Activated CD4-positive, alpha-beta T cell treated with anti-CD3 and anti-CD28 coated beads, Interleukin-2, amount 50 U/mL, for 4 hours (primary cell): ENCODE measurements around the gene ERG.

Experiments used
- DNase-seq, 2 experiments: peaks; one replicate each; pipeline ENCODE4 v3.0.0-alpha.2; 2020

The ERG gene

DNA sequence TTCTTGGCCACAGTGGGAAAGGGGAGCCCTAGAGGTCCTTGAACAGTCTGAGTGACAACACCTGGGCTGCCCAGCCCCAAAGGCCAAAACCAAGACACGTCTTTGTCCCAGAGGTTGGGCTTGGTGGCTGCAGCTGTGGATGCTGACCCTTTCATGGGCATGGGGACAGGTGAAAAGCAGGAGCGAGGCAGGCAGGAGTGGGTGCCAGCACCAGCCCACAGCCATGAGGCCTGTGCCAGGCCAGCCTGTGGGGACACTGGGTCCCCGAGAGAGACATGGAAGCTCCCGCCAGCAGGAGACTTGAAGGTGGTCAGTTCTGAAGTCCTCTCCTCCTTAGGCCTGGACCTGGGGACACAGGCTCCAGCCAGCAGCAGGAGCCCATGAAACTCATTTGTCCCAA is 142.9 kb downstream of the ERG start:
- no peak for DNase-seq

DNA sequence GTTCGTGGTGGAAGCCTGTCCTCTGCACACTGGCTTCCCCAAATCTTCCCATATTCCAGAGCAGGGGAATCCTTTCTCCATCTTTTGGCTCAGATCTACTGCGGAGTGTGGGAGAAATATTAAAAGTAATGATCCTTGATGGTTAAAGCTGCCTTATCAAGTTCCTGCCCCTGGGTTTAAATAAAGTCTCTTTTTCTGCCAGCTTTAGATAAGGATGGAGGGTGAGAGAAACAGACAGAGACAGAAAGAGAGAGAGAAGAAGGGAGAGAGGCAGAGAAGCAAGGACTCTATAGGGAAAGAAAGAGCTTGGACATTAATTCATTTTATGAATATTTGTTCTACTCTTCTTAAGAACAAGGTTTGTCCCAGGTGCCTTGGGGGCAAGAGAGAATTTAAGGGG is 143.5 kb downstream of the ERG start:
- DNase-seq, result no peak

DNA sequence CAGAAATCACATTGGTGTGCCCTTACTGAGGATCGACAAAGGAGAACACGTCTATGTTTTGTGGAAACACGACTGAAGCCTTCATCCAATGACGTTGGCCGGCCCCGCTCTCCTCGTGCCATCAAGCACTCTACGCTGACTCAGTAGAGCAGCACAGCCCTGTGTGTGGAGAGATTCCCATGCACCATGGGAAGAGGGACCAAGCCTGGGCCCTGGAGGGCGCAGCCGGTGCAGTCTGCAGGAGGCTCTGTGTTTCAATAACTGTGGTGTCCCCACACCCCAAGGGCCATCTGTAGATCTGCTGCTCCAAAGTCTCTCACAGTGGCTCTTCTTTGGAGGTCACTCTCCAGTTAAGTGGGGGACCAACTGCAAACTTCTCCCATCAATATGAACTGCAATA is 144.0 kb downstream of the ERG start:
- DNase-seq, result no peak

DNA sequence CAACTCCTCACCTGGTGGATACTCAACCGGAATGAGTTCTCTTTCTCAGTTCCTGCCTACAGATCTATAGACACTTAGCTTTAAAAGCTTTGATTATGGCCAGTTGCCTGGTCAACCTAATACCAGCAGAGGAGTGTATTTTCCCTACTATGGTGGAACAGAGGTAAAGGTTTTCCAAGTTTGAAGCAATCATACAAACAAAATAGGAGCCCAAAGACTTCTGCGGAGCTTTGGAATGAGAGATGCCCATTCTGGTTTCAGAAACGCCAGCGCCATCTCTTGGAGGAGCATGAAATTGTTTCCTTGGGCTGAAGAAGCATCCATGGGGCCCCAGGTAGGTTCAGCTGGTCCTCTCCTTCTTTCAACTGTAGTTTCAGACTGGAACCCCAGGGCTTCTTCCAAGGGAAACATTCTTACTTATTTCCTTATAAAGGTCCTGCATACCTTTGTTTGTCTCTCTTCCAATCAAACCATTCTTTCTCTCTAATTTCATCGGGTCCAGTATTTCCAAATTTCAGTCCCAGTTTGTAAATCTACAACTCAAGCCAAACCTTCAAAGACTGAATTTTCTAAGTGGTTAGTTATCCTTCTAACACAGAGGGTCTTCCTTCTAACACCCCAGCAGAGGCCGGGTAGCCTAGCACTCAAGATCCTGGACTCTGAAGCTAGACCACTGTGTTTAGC is 145.6 kb downstream of the ERG start:
- DNase-seq, result peak; percentile 46 to 48

DNA sequence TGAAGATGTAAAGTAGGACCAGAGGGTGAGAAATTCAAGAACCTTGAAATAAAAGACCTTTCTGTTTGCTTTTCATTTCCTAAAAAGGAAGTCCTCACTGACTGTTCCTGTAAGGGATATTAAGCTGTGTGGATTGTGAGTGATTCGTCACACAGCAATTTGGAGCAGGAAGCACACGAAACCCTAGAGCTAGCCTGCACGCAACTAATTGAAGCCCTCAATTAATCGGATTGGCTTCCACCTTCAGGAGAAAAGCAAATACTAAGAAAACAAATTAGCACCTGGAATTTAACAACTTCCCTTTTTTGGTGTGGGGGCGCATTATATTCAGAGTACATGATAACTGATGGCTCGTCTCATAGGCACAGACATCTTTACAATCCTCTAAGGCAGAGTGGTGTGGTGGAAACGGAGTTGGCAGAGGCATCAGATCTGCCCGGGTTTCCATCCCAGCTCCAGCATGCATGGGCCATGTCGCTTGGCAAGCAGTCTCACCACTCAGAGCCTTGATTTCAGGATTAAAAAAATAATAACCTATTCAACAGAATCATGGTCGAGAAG is 146.2 kb downstream of the ERG start:
- DNase-seq, result no peak

DNA sequence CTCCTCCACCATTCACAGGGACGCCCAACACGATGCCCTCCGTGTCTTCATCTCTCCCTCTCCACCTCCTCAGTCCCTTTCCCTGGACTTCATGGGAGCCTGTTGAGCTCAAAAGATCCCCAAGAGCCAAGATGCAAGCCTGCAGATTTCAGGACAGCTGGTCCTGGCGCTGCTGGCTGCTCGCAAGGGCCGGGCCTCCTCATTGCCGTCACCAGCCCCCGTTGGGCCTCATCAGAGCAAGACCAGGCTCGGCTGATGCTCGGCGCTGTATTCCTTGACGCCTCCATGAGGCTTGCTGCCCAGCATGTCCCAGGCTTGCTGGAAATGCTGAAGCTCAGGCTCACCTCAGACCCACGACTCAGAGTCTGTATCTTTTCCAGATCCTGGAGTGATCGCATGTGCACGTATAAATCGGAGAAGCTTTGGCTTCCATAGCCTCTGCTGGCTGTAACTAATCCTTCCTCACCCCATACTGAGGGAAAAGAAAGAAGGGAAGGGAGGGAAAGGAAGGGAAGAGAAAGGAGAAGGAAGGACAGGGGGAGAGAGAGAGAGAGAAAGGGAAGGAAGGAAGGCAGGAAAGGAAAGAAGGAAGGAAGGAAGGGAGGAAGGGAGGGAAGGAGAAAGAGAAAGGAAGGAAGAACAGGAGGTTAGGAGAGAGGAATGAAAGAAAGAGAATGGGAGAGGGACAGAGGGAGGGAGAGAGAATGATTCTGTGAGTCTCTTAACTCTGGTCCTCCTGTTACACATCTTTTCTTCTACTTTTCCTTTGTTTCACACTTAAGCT is 146.9 kb downstream of the ERG start:
- DNase-seq, result no peak

DNA sequence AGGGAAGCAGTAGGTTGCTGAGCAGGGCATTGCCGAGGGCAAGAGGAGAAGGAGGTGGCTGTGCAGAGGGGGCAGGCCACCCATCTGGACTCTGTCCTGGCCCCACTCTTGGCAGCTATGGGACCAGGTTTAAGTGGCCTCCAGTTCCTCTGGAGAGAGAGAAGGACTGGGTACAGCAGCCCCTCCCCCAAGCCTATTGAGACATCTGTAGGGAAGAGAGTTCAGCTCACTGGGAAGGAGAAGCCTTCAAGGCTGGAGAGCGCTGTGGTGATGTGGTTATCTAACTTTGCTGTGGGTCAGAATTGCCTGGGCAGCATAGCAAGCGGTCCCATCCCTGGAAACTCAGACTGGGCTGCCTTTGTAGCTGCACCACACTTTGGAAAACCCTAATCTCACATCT is 147.6 kb downstream of the ERG start:
- no peak for DNase-seq

DNA sequence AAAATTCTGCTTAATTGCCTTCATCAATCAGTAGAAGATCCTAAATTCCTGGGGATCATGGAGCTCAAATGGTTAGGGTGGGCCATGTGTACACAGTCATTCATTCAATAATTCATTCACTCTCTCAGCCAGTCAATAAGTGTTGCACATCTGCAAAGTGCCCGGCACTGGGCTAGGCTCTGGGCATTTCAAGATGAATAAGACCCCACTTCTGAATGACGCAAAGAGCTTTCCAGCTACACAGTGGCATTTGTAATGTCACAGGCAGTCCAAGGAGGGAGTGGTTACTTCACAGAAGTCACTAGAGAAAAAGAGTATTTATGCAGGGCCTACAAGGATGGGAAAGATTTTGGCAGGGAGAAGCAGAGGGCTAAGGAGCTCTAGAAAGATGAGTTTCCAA is 148.3 kb downstream of the ERG start:
- DNase-seq, result no peak

DNA sequence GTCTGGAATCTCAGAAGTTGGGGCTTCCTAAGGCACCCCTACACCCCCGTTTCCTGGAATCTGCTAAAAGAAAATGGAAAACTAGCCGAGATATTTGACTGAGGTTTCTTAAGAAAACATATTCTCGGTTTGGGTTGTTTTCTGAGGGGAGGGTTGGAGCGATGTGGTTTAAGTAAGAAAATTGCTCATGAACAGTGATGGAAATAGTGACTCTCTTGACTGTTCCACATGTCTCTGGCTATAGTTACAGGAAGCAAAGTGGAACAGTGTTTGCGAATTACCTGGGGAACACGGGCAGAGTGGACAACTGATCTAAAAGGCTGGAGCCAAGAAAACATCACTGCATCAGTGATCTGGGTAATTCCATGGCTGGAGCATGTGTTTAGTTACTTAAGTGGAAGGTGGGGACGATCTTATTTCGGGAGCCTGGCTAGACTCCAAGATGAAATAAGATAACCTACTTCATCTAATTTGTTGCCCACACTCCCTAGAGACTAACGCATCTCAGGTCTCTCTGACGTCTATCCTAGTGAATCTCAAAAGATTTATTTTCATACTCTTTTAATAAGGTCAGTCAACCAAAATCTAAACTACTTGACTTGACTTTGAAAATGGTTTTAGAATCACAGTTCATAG is 149.0 kb downstream of the ERG start:
- peak in 1 of 2 experiments; percentile 11 for DNase-seq

DNA sequence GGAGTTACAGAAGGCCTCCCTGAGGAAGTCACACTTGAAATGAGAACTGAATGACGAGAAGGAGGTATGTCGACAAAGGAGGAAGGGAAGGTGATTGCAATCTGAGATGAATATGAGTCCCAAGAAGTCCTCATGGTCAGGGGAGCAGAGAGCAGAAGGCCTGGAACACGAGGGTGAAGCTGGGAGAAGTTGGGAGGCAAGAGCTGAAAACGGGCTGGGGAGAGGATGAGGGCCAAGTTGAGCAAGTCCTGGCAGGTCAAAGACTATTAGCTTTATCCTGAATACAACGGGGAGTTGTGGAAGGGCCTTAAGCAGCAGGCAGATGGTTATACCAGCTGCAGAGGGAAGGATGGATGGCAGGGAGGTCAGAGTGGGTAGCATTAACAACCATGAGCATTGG is 152.0 kb downstream of the ERG start:
- DNase-seq, result no peak

DNA sequence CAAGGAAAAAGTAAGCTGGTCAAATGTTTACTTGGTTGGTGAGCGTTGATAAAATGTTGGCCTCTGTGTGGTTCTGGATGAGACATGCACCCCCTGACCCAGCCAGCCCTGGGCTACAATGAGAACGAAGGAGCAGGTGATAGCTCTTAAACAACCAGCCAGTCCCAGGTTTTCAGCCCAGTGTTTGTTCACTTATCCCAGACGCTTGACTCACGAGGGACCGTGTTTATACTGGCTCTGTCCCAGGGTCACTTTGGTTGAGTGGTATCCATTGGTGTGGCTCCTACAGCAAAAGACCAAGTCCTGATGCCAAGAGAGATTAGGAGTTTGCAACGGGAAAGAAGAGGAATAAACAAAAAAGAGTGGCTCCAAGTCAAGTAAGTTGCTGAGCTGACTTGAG is 154.6 kb downstream of the ERG start:
- DNase-seq, result no peak

DNA sequence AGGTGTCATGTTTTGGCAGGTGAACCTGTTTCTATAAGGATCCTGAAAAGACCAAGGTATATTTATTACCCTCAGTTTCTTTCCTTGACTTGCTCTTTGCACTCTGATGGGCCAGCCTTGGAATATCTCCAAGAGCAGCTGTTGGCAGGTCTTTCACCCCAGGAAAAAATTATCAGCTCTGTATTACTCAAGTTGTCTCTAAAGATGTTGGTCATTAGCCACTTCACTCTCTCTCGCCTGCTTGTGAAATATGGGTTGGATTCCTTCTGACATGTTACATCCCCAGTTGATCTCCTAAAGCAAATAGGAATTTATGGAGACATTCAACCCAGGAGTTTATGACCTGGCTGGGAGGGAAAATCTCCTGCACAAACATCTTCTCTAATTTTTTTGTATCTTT is 155.5 kb downstream of the ERG start:
- DNase-seq, result no peak

DNA sequence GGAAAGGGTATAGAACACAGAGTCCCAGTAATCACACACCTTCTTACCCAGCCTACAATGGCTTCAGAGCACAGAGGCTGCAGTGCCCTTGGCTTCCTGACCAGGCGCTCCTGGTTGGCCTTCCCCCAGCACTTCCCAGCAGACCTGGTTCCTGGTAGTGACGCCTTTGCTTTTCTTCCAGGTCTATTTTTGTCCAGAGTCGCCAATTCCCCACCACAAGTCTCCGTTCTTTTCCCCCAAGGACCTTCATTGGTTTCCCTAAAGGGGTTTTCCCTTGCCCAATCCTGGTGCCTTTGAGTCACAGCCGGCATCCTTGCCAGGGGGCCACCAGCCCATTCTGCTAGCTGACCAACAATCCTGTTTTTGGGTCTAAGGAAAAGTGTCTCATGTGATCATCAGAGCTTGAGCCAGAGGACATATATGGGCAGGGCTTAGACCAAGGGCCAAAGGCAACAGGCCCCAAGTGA is 156.7 kb downstream of the ERG start:
- DNase-seq, result no peak

DNA sequence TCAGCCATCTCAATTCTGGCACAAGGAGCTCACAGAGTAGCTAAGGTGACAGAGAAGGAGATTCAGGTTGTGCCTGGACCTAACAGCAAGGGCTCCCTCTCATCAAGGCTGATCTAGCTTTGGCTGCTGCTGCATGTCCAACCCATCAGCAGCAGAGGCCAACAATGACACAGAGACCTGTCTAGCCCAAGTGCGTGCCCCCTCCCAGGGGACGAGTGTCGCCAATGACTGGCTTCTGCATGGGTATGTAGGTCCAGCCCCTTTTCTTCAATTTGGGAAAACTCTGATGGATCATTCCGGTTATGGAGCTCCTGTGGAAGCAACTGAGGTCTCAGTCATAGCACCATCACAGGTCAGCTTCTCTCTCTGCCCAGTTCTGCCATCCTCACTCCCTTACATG is 158.1 kb downstream of the ERG start:
- DNase-seq, result no peak

DNA sequence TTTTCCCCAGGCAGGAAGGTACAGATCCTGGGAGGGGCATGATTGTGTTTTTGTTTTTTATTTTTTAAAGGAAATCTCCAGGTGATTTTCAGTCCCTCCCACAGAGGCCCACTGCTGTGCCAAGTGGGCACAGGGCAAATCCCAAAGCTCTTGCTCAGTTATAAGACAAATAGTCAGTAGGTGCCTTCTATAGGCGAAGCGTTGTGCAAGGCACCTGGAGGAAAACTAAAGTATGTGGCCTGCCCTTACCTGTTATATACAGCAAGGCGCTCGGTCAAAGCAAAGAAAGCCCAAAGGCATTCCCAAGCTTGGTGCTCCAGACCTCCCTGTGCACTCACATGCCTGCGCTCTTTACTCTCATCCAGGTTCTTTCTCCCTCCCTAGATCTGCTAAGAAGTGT is 160.5 kb downstream of the ERG start:
- no peak for DNase-seq

DNA sequence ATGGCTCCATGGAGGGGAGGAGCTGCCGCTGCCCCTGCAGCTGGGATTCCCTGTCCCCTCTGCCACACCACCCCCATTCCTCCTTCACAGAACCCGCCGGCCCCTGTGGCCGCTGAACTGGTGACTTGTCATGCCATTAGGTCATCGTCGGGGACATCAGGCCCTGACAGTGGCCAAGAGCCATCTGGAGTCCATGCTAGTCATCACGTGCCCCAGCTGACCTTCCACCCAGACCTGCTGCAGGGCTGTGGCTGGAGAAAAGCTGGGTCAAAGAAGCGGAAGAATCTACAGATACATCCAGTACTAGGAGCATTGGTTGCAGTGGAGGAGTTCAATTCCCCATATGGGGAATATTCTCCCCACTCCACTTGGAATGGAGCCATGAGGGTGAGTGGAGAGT is 163.4 kb downstream of the ERG start:
- DNase-seq, result no peak

DNA sequence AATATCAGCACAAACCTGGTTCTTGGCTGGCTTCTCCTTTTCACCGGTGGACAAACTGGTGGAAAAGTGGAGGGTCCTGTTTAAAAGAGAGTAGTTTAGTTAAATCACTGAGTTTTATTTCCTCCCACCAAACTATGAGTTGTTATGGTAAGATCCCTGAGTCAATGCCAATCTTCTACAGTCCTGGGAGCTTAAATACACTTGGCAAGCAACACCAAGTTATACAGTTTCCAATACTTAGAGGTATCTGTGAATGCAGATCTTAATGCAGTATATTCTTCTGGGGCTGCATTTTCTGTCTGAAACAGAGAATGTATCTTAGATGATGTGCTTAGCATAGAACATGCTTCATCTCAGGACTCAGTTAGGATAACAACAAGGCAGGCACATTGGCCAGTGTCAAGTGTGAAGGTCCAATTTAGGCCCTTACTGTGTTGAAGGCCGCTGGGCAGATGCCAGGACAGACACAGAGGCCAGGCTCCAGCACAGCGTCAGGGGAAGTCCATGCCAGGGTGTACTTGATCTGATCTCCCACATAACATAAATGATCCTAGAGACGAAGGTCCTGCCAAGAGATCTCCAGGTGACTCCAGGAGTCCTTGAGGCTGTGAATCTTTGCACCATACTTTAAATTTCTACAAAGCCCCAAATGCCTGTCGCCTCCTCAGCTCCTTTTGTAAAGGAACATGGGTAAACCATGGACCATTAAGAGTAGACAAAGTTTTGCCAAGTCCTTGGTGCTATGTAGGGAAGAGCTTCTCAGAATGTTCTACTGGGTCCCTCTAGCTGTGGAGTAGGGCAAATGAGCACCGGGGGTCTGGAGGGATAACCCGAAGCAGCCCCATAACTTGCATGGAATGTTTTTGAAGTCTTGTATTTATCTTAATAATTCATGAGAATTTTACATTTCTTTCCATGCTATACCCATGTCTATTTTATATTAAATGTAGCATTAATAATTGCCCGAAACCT is 164.7 kb downstream of the ERG start:
- DNase-seq, result no peak

DNA sequence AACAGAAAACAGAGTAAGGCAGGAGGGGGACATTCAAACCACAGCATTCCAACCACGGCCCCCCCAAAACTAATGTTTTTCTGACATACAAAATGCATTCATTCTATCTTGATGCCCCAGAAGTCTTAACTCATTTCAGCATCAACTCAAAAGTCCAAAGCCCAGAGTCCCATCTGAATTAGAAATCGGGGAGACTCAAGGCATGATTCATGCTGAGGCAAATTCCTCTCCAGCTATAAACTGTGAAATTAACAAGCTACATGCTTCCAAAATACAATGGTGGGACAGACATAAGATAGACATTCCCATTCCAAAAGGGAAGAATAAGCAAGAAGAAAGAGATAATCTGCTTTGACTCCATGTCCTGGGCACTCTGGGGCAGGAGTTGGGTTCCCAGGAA is 167.6 kb downstream of the ERG start:
- DNase-seq, result no peak
